ENCODE results near the gene ANKRD13C. TPM values are rescaled to one million over a fixed set of nuclear protein-coding genes. Genes with fewer than 3 reads are reported as not detected.
"Not testable (repeated sequence)": the region's sequence is repeated elsewhere in the genome, so short reads cannot be mapped to it uniquely, and the experiment has no call there.

The ANKRD13C gene
- total and polyA plus RNA-seq, 4 donors = 8.7 to 52.8 (median 13.7) TPM

- H3K36me3 ChIP-seq (ENCODE audit: control insufficient read depth in 4 of 4, insufficient read depth in 4 of 4, low read length in 4 of 4) = peaks cover 0 to 1% (median 0%) of the 10 kb centered on the region in 4 donors
- ATAC-seq (ENCODE audit: insufficient read depth, low FRiP score) (no peak), DNase-seq (no peak)
- no peak overlapping the region for H3K4me3 ChIP-seq
- H3K27ac ChIP-seq (ENCODE audit: low read depth in 1 of 2, low read length in 1 of 2) = no peak overlapping the region
- TF ChIP-seq CTCF (IDR thresholded peaks at IDR 0.05; ENCODE audit: control extremely low read depth, extremely low read depth) = no peak
- no peaks in the 10 kb centered on the region for H3K9me3 ChIP-seq (ENCODE audit: control insufficient read depth in 4 of 4, insufficient read depth in 3 of 4, low read length in 3 of 4)
- no peaks in the 10 kb centered on the region for H3K4me1 ChIP-seq (ENCODE audit: control insufficient read depth in 5 of 5, insufficient read depth in 5 of 5, low read length in 5 of 5)
- H3K9ac ChIP-seq (ENCODE audit: insufficient read depth in 1 of 2, low read length in 2 of 2) = no peak overlapping the region
- WGBS, 2 donors = 89 to 97% methylated on average over 4 of the region's 4 CpGs
- no peaks in the 10 kb centered on the region for H3K27me3 ChIP-seq (ENCODE audit: control insufficient read depth in 3 of 3, insufficient read depth in 3 of 3, low read length in 2 of 3)
These were observed 17.9 kb upstream of the ANKRD13C start for GRCh38 chr1:70372426-70372825.

- ATAC-seq (ENCODE audit: insufficient read depth, low FRiP score); H3K4me3 ChIP-seq; H3K27ac ChIP-seq (ENCODE audit: low read depth in 1 of 2, low read length in 1 of 2); H3K9me3 ChIP-seq (ENCODE audit: control insufficient read depth in 4 of 4, insufficient read depth in 3 of 4, low read length in 3 of 4); H3K27me3 ChIP-seq (ENCODE audit: control insufficient read depth in 3 of 3, insufficient read depth in 3 of 3, low read length in 2 of 3); H3K9ac ChIP-seq (ENCODE audit: insufficient read depth in 1 of 2, low read length in 2 of 2); H3K4me1 ChIP-seq (ENCODE audit: control insufficient read depth in 5 of 5, insufficient read depth in 5 of 5, low read length in 5 of 5); H3K36me3 ChIP-seq (ENCODE audit: control insufficient read depth in 4 of 4, insufficient read depth in 4 of 4, low read length in 4 of 4); DNase-seq: not testable (repeated sequence)
- 83 to 92% methylated on average over 3 of the region's 3 CpGs for WGBS, 2 donors
These were observed 17.1 kb upstream of the ANKRD13C start for GRCh38 chr1:70371586-70371985.

- H3K27ac ChIP-seq (ENCODE audit: low read depth in 1 of 2, low read length in 1 of 2); H3K9ac ChIP-seq (ENCODE audit: insufficient read depth in 1 of 2, low read length in 2 of 2); H3K36me3 ChIP-seq (ENCODE audit: control insufficient read depth in 4 of 4, insufficient read depth in 4 of 4, low read length in 4 of 4); H3K27me3 ChIP-seq (ENCODE audit: control insufficient read depth in 3 of 3, insufficient read depth in 3 of 3, low read length in 2 of 3); ATAC-seq (ENCODE audit: insufficient read depth, low FRiP score); H3K4me3 ChIP-seq; H3K4me1 ChIP-seq (ENCODE audit: control insufficient read depth in 5 of 5, insufficient read depth in 5 of 5, low read length in 5 of 5); H3K9me3 ChIP-seq (ENCODE audit: control insufficient read depth in 4 of 4, insufficient read depth in 3 of 4, low read length in 3 of 4); DNase-seq: not testable (repeated sequence)
- WGBS, 2 donors = 85 to 90% methylated on average over 5 of the region's 5 CpGs
These were observed 12.9 kb upstream of the ANKRD13C start for GRCh38 chr1:70367397-70367796.

- ATAC-seq (ENCODE audit: insufficient read depth, low FRiP score); H3K4me1 ChIP-seq (ENCODE audit: control insufficient read depth in 5 of 5, insufficient read depth in 5 of 5, low read length in 5 of 5): not testable (repeated sequence)
These were observed 12.5 kb upstream of the ANKRD13C start for GRCh38 chr1:70366997-70367396.

GRCh38 chr1:70366425-70366952 is 12.0 kb upstream of the ANKRD13C start:
- not testable (repeated sequence) for DNase-seq; H3K9ac ChIP-seq (ENCODE audit: insufficient read depth in 1 of 2, low read length in 2 of 2); H3K36me3 ChIP-seq (ENCODE audit: control insufficient read depth in 4 of 4, insufficient read depth in 4 of 4, low read length in 4 of 4); H3K4me3 ChIP-seq; H3K4me1 ChIP-seq (ENCODE audit: control insufficient read depth in 5 of 5, insufficient read depth in 5 of 5, low read length in 5 of 5); ATAC-seq (ENCODE audit: insufficient read depth, low FRiP score); H3K27me3 ChIP-seq (ENCODE audit: control insufficient read depth in 3 of 3, insufficient read depth in 3 of 3, low read length in 2 of 3); H3K27ac ChIP-seq (ENCODE audit: low read depth in 1 of 2, low read length in 1 of 2); H3K9me3 ChIP-seq (ENCODE audit: control insufficient read depth in 4 of 4, insufficient read depth in 3 of 4, low read length in 3 of 4)
- 92 to 94% methylated on average over 4 of the region's 4 CpGs for WGBS, 2 donors

More at GRCh38 chr1:70366997-70367396, 12.5 kb upstream of the ANKRD13C start:
- not testable (repeated sequence) for DNase-seq; H3K36me3 ChIP-seq (ENCODE audit: control insufficient read depth in 4 of 4, insufficient read depth in 4 of 4, low read length in 4 of 4); H3K27me3 ChIP-seq (ENCODE audit: control insufficient read depth in 3 of 3, insufficient read depth in 3 of 3, low read length in 2 of 3); H3K9me3 ChIP-seq (ENCODE audit: control insufficient read depth in 4 of 4, insufficient read depth in 3 of 4, low read length in 3 of 4); H3K9ac ChIP-seq (ENCODE audit: insufficient read depth in 1 of 2, low read length in 2 of 2); H3K27ac ChIP-seq (ENCODE audit: low read depth in 1 of 2, low read length in 1 of 2); H3K4me3 ChIP-seq
- 84 to 91% methylated on average over 3 of the region's 3 CpGs for WGBS, 2 donors

All from lung (tissue), 12 donors.